KMS-11 (cell line): ENCODE results near the gene TRIML2.

ENCODE experiments used
- H2AFZ ChIP-seq: fragments of 200-600 bp; sonication (generic); 2 replicates; pipeline ENCODE4 v1.6.1; 2016; ENCODE audit warnings: antibody characterized with exemption, mixed run types, low read depth
- H3K27ac ChIP-seq: fragments of 200-600 bp; sonication (generic); 2 replicates; pipeline ENCODE4 v1.6.1; 2016; ENCODE audit warnings: mild to moderate bottlenecking, mixed run types
- H3K27me3 ChIP-seq: fragments of 200-600 bp; sonication (generic); 2 replicates; pipeline ENCODE4 v1.6.1; 2017; ENCODE audit warnings: mild to moderate bottlenecking, low read depth, mixed run types, moderate library complexity; ENCODE audit not compliant: insufficient read depth
- H3K36me3 ChIP-seq: fragments of 200-600 bp; sonication (generic); 2 replicates; pipeline ENCODE4 v1.6.1; 2017; ENCODE audit warnings: mild to moderate bottlenecking, mixed run types; ENCODE audit not compliant: insufficient read depth
- H3K4me1 ChIP-seq: fragments of 200-600 bp; sonication (generic); 2 replicates; pipeline ENCODE4 v1.6.1; 2016; ENCODE audit warnings: mild to moderate bottlenecking, low read depth, mixed run types; ENCODE audit not compliant: poor library complexity, severe bottlenecking
- H3K4me2 ChIP-seq: fragments of 200-600 bp; sonication (generic); 2 replicates; pipeline ENCODE4 v1.7.0; 2016; ENCODE audit warnings: mild to moderate bottlenecking, mixed run types
- H3K4me3 ChIP-seq: fragments of 200-600 bp; sonication (generic); IDR thresholded peaks from 2 replicates; pipeline ENCODE4 v1.6.1; 2017; ENCODE audit warnings: low read depth, low read length, mixed read lengths; ENCODE audit not compliant: insufficient read depth
- H3K79me2 ChIP-seq: fragments of 200-600 bp; sonication (generic); 2 replicates; pipeline ENCODE4 v1.6.1; 2016; ENCODE audit warnings: low read depth, mixed run types; ENCODE audit not compliant: insufficient read depth
- H3K9ac ChIP-seq: fragments of 200-600 bp; sonication (generic); 2 replicates; pipeline ENCODE4 v1.6.1; 2016; ENCODE audit warnings: mild to moderate bottlenecking, mixed run types
- H4K20me1 ChIP-seq: fragments of 200-600 bp; sonication (generic); 2 replicates; pipeline ENCODE4 v1.6.1; 2016; ENCODE audit warnings: mild to moderate bottlenecking, mixed run types; ENCODE audit not compliant: insufficient read depth
- CTCF ChIP-seq: fragments of 200-600 bp; sonication (generic); conservative IDR thresholded peaks from 2 replicates; pipeline ENCODE4 v1.6.1; 2017; ENCODE audit warnings: low read depth, mild to moderate bottlenecking, antibody characterized with exemption, low read length, moderate library complexity, mixed read lengths

TRIML2 gene

GRCh38 chr4:188041721-188042120, 67.7 kb downstream of the TRIML2 start:
- H3K4me1 ChIP-seq = no peaks in the 10 kb centered on the region
- H4K20me1 ChIP-seq = no peaks in the 10 kb centered on the region
- H3K79me2 ChIP-seq = no peaks in the 10 kb centered on the region
- no peaks in the 10 kb centered on the region for H3K36me3 ChIP-seq
- TF ChIP-seq CTCF = no peak
- no peak overlapping the region for H3K27ac ChIP-seq
- no peak overlapping the region for H3K4me3 ChIP-seq
- H3K4me2 ChIP-seq = no peak overlapping the region
- no peaks in the 10 kb centered on the region for H3K27me3 ChIP-seq
- no peak overlapping the region for H3K9ac ChIP-seq
- no peak overlapping the region for H2AFZ ChIP-seq
